ENCODE data around the gene LTC4S.

LTC4S gene

GRCh38 chr5:179805529-179806249 is 11.9 kb downstream of the LTC4S start:
- peak in 10 of 56 donors; percentile 37 to 62 (median 54) for DNase-seq

GRCh38 chr5:179806250-179807048 is 12.7 kb downstream of the LTC4S start, which contains the start of gene MGAT4B:
TSS of gene MGAT4B (minus strand) at chr5:179806866. CDS start at chr5:179806583, 283 bp downstream.
- DNase-seq: peak in 36 of 56 donors; percentile 28 to 80 (median 55)

- DNase-seq: no peak
These were observed 18.5 kb downstream of the LTC4S start for GRCh38 chr5:179812135-179812825.

GRCh38 chr5:179812997-179813607 is 19.3 kb downstream of the LTC4S start:
- no peak for DNase-seq

GRCh38 chr5:179814090-179814489 is 20.3 kb downstream of the LTC4S start:
- no peak for DNase-seq

GRCh38 chr5:179815491-179816249 is 21.9 kb downstream of the LTC4S start:
- DNase-seq: no peak

- DNase-seq: no peak
These were observed 22.6 kb downstream of the LTC4S start for GRCh38 chr5:179816401-179816795.

- peak in 3 of 56 donors; percentile 31 to 38 (median 37) for DNase-seq
These were observed 23.1 kb downstream of the LTC4S start for GRCh38 chr5:179816796-179817469.

DNA sequence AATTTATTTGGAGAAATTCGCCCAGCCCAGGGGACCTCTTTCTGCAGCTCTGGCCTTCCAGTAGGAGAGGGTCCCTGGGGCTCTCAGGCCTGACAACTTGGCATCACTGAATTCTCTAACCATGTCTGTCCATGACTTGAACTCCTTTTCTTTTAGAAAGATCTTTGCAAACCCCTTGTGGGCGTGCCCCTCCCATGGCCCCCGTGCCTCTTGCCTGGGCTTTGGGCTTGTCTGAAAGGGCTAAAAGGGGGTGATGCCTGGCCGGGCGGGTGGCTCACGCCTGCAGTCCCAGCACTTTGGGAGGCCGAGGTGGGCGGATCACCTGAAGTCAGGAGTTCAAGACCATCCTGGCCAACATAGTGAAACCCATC is 23.7 kb downstream of the LTC4S start:
- no peak for DNase-seq

DNA sequence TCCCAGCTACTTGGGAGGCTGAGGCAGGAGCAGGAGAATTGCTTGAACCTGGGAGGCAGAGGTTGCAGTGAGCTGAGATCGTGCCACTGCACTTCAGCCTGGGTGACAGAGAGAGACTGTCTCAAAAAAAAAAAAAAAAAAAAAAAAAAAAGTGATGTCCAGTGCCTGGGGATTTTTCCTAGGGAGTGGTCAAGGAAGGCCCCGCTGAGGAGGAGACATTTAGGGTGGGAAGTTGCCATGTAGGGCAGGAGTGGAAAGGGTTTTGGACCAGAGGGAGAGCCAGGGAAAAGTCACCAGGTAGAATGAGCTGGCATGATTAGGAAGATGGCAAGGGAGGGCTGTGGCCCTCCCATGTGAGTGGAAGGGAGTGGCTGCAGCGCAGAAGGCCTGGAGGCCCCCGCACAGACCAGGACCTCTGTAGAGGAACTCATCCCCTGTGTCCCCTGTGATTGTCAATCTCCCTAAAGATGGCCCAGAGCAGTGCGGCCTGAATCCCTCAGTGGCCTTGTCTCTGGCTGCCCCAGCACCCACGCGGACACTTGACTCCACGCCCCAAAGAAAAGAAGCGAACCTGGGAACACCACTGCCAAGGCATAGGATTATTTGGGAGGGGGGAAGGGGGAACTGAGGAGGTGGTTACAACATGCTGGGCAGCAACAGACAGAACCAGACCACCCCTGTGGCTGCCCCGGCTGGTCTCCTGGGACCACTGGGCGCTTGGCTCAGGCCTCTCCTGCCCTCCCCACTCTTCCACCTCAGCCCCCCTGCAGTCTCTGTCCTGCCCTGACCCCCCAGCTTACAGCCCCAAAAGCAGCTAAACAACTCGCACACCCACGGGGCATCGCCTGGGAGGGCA is 24.3 kb downstream of the LTC4S start:
- peak in 1 of 56 donors; percentile 58 for DNase-seq

- DNase-seq: peak; percentile 37 to 96 (median 88)
These were observed 25.0 kb downstream of the LTC4S start for GRCh38 chr5:179818746-179819295.

DNA sequence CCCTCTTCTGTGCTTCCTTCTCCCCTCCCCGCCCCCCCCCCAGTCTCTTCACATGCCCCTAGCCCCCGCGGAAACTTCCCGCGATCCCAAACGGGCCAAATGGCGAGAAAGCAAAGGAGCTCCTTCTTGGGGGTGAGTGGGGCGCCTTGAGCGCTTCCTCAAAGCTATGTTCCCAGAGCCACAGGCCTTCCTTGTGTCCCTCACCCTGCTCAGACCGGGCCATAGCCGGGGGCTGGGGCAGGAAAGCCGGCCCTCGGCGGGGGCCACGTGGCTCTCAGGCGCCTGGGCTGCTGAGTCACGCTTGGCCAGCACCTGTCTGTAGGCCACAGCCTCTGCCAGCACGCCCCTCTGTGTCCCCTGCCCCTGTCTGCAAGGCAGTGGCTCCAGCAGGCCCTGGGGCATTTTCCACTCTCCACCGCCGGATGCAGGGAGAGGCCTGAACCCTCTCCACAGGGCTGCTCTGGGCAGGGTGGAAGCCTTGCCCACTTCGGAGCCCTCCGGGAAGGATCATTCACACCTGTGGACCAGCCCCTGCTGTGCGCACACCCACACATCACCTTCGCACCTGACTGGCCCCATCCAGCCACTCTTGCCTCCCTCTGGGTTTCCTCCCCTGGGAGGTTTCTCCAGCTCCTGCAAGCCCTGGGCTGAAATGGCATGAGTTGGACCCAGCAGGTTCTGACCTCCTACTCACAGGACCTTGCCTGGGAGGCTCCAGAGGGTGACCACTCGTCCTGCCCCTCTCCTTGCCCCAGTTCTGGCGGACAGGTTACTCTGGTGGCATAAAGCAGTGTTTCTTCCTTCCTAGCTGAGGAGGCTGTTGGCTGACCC is 25.7 kb downstream of the LTC4S start:
- DNase-seq: peak in 45 of 56 donors; percentile 29 to 85 (median 69)

GRCh38 chr5:179820127-179820482 is 26.3 kb downstream of the LTC4S start:
- peak in 2 of 56 donors; percentile 57 to 67 for DNase-seq

- DNase-seq: peak in 55 of 56 donors; percentile 40 to 93 (median 79)
These were observed 26.9 kb downstream of the LTC4S start, which contains the start of gene SQSTM1 for GRCh38 chr5:179820483-179821297. TSS of gene SQSTM1 (plus strand) at chr5:179820905. CDS start at chr5:179820937, 32 bp downstream.

DNA sequence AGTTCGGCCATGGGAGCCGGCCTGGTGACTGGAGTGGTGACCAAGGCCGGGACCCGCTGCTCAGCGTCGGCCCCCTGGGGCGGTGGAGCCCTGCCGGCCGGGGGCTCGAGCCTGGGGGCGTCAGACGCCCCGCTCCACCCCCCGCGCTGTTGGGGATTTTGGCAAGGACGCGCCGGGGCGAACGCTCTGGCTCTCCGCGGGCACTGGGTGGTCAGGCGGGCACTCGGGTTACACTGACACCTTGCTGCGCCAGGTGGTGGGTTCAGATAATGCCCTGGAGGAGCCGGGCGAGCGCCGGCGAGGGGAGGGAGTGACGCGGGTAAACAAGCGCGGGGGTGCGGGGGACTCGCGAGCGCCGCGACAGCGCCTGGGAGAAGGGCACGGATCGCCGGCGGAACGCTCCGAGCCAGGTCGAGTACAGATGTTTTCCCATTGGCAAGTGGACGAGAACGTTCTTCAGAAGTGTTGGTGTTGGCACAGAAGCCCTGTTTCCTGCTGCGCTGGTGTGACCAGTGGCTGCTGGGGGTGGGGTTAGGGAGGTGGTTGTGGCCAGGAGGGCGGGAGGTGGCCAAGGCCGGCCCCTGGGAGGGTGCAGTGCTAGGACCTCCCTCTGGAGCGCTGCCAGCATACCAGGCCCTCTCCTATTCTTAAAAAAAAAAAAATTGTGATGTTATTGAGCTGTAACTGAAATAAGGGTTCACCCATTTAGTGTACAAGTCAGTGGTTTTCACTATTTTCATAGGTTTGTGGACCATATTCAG is 27.7 kb downstream of the LTC4S start:
- DNase-seq: peak; percentile 12 to 92 (median 82)

DNA sequence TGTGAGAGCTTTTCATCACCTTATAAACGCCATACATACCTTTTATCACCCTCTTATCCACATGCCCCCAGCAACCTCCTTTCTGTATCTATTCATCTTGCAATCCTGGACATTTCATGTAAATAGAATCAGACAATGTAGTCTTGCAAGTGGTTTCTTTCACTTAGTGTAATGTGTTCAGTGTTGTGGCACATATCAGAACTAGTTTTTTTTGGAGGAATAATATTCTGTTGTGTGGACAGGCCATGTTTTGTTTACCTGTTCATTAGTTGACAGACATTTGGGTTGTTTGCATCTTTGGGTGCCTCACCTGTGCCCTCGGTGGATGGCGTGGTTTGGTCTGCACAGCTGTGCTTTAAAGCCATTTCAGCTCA is 28.3 kb downstream of the LTC4S start:
- no peak for DNase-seq

Measured in amygdala (tissue), 56 donors.